ENCODE measurements around the gene CEP85L.
A peak's percentile ranks its signal among the peaks of the same experiment; 100 is the strongest.

The CEP85L gene

DNA sequence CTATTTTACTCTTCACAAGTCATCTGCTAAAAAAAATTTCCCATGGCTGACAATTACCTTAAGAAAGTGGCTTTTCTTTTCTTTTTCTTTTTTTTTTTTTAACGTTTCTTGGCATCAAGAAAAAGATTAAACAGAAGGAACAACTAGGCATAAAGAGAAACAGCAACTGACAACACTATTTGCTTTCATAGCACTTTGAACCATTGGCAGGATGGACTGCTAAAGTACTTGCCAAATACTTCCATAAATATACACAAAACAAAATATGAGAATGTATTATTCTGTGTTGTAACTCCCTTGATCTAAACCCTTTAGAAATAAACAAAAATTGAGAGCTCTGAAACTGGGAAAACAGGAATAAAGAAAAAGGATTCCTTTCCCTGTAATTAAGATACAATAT is 123.3 kb downstream of the CEP85L start:
- DNase-seq (ENCODE audit: low read depth in 1 of 2, low spot score in 1 of 2) = no peak
- TF ChIP-seq JUND (IDR thresholded peaks at IDR 0.05; ENCODE audit: low read depth) = no peak
- in situ Hi-C loops (cut with HindIII; ENCODE audit: low pct_unique_long_range_greater_than_20kb, low sequenced_read_pairs) = no loop called here

DNA sequence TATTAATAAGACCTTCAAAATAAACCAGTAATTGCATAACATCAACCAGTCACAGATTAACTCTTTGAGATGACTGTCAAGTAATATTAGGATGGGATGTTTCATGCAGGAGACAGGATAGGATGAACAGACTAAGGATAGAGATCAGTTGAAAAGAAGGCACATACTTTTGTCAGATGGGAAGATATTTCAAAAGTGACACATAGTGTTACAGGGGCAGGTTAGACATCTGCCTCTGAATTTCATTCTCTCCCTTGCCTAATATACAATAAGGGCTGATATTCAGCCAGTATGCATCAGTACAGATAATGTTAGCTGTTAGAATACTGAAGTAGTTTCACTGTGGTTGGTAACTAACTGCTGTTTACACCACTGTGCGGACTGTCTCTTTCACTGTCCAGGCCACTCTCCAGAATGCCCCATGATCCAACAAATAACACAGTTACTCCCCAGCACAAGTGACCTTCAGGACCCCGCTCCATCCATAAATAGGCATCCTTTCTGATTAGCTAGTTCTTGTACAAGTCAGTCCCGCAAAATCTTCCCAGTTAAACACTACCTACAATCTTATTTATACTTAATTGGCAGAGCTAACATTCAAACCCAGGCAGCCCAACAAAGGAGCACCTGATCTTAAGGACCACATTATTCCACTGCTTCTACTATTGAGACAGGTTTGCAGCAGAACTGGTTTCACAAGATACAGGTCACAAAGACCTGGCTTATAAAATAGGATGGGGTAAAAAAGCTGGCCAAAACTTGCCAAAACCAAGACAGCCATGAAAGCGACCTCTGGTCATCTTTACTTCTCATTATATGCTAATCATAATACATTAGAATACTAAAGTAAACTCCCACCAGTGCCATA is 125.2 kb downstream of the CEP85L start:
- in situ Hi-C loops (cut with HindIII; ENCODE audit: low pct_unique_long_range_greater_than_20kb, low sequenced_read_pairs) = no loop called here
- no peak for TF ChIP-seq JUND (IDR thresholded peaks at IDR 0.05; ENCODE audit: low read depth)
- peak in 1 of 2 experiments; percentile 54 for DNase-seq (ENCODE audit: low read depth in 1 of 2, low spot score in 1 of 2)

DNA sequence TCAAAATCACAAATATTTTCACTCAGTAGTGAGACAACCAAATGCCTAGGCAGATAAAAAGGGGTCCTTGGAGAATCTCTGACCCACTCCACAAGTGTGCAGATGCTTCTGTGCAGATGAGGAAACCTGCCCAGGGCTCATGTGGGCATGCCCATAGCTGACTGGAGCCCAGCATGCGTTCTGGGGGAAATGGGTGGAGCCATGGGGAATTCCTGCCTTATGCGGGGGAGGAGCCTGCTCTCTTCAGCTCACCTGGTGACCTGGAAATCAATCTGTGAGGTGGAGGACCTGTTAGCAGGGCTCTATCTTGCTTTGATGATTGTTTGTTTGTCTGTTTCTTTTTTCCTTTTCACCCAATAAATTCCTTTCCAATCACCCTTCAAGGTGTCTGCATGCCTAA is 126.7 kb downstream of the CEP85L start:
- in situ Hi-C loops (cut with HindIII; ENCODE audit: low pct_unique_long_range_greater_than_20kb, low sequenced_read_pairs) = no loop called here
- DNase-seq (ENCODE audit: low read depth in 1 of 2, low spot score in 1 of 2) = no peak

DNA sequence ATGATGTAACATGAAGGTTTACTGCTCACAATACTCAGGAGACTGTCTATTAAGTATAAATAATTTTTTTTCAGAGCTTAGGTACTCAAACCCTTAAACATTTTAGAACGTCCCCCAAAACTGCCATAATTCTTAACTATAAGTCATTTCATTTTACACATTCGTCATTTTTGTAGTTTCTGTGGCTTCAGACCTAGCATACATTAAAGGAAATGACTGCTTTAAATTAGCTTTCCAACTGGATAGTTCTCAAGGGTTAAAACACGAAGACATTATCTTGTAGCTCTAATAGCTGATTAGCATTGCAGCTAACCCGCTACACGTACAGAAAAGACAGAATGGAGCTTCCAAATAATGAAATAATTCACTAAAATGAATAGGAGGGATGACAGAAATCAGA is 128.2 kb downstream of the CEP85L start:
- no peak for DNase-seq (ENCODE audit: low read depth in 1 of 2, low spot score in 1 of 2)
- no peak for TF ChIP-seq JUND (IDR thresholded peaks at IDR 0.05; ENCODE audit: low read depth)
- in situ Hi-C loops (cut with HindIII; ENCODE audit: low pct_unique_long_range_greater_than_20kb, low sequenced_read_pairs) = no loop called here

More for the DNA sequence above, 126.7 kb downstream of the CEP85L start:
- TF ChIP-seq JUND (IDR thresholded peaks at IDR 0.05; ENCODE audit: low read depth) = no peak

DNA sequence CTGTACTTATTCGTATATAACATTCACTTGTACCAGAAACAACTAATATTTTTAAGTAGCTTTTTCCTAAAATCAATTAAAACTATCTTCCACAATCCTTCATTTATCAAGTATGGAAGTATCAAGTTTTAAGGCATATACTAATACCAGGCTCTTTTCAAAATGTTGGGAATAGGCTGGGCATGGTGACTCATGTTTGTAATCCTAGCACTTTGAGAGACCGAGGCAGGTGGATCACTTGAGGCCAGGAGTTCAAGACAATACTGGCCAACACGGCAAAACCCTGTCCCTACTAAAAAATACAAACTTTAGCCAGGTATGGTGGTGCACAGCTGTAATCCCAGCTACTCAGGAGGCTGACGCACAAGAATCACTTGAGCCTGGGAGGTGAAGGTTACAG is 129.0 kb downstream of the CEP85L start:
- in situ Hi-C loops (cut with HindIII; ENCODE audit: low pct_unique_long_range_greater_than_20kb, low sequenced_read_pairs) = no loop called here
- no peak for TF ChIP-seq JUND (IDR thresholded peaks at IDR 0.05; ENCODE audit: low read depth)
- no peak for DNase-seq (ENCODE audit: low read depth in 1 of 2, low spot score in 1 of 2)

DNA sequence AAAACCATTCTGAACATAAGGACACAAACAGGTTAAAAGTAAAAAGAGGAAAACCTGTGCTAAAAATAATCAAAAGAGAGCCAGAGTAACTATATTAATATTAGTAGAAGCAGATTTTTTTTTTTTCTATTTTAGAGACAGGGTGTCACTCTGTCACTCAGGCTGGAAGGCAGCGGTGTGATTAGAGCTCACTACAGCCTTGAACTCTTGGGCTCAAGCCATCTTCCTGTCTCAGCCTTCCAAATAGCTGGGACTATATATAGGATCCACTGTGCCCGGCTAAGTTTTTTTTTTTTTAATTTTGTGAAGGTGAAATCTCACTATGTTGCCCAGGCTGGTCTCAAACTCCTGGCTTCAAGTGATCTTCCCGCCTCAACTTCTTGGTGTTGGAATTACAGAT is 136.7 kb downstream of the CEP85L start:
- TF ChIP-seq JUND (IDR thresholded peaks at IDR 0.05; ENCODE audit: low read depth) = no peak
- no peak for DNase-seq (ENCODE audit: low read depth in 1 of 2, low spot score in 1 of 2)
- in situ Hi-C loops (cut with HindIII; ENCODE audit: low pct_unique_long_range_greater_than_20kb, low sequenced_read_pairs) = no loop called here

DNA sequence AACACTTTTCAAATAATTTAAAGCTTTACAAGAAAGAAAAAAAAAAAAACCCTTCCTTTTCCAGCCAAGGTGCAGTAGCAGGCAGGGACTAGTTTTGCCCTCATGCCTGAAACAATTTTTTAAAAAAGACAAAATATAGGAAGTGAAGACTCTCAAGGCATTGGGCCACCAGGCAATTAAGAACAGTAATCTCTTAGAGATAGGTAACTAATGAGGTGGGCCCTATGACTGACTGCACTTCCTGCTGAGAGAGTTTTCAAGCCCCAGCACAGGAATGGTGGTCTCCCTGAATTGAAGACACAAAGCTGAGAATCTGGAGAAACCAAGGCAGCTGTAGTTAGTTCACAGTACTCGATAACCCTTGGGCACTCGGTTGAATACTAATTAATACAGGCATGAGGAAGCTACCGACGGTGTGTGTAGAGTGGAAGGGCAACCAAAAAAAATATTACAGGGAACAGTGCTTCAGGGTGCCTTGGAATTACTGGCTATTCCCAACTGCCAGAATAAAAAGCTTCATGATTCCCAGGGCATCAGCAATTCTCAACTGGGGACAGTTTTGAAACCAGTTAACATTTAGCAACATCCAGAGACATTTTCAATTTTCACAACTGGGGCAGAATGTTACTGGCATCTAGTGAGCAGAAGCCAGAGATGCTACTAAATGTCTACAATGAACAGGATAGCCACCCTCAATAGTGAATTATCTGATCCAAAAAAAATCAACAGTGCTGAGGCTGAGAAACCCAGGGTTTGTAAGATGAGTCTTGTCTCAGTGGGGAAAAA is 139.3 kb downstream of the CEP85L start:
- in situ Hi-C loops (cut with HindIII; ENCODE audit: low pct_unique_long_range_greater_than_20kb, low sequenced_read_pairs) = no loop called here
- no peak for DNase-seq (ENCODE audit: low read depth in 1 of 2, low spot score in 1 of 2)
- no peak for TF ChIP-seq JUND (IDR thresholded peaks at IDR 0.05; ENCODE audit: low read depth)

DNA sequence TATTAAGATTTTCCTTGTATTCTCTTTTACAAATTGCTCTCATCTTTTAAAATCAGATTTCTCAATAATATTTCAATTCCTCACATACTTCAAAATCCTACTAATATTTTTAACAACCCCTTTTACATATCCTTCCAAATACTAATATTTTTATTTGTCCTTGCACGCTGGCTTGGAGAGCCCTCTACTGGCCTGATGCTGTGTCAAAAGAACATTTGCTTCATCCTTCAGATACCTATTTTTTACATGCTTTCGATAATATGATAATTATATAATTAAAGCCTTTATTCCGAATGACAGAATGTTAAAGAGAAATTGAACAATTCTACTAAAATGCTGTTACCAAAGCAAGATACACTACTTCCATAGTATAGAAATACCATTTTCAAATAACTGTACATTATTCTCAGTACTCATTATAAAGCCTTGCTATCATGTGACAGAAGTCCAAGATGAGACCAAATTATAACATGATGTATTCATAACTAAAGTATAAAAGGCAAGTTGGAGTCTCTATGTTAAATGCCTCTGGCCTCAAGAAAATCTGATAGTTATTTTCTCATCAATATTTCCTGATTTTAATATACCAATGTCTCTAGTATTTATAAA is 142.3 kb downstream of the CEP85L start:
- DNase-seq (ENCODE audit: low read depth in 1 of 2, low spot score in 1 of 2) = peak; percentile 5 to 46
- no peak for TF ChIP-seq JUND (IDR thresholded peaks at IDR 0.05; ENCODE audit: low read depth)
- in situ Hi-C loops (cut with HindIII; ENCODE audit: low pct_unique_long_range_greater_than_20kb, low sequenced_read_pairs) = no loop called here

DNA sequence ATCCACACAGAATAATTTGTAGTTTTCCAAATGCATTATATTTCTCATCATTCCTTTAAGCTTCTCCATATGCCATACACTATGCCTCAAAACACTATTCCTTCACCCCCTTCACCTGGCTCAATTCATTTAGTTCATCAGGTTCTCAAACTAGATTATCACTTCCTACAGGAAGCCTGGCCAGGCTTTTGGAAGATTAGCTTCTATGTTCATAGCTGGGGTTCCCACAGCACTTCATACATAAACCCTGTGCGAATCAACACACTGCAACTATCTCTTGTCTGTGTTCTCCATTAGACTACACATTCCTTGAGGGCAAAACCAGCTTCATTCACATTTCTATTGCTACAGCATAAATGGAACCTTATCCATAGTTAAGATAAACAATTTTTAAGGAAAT is 143.8 kb downstream of the CEP85L start:
- in situ Hi-C loops (cut with HindIII; ENCODE audit: low pct_unique_long_range_greater_than_20kb, low sequenced_read_pairs) = no loop called here
- no peak for TF ChIP-seq JUND (IDR thresholded peaks at IDR 0.05; ENCODE audit: low read depth)
- no peak for DNase-seq (ENCODE audit: low read depth in 1 of 2, low spot score in 1 of 2)

DNA sequence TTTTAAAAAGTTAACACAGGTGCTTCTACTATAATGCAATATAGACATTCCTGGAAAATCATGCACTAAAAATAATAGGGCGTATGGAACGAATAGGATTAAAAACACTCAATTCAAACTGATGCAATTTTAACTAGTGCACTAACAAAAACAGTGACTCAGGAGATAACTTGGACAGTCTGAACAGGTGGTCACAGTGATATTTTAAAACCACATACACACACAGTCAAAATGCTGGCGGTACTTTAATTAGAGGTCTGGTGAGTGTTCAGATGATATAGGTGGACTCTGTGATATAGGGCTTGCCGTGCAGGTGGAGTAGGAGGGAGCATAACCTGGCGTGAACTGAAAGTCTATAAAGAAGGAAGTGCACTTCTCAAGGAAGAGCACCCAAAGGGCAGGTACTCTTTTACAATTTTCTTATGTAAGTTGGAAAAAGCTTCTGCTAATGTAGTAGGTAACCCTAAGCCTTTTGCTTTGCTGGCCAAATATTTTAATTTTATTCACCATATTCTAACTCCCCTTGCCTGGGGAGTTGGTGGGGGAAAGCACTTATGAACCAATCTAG is 145.2 kb downstream of the CEP85L start:
- no peak for DNase-seq (ENCODE audit: low read depth in 1 of 2, low spot score in 1 of 2)
- in situ Hi-C loops (cut with HindIII; ENCODE audit: low pct_unique_long_range_greater_than_20kb, low sequenced_read_pairs) = no loop called here
- no peak for TF ChIP-seq JUND (IDR thresholded peaks at IDR 0.05; ENCODE audit: low read depth)

DNA sequence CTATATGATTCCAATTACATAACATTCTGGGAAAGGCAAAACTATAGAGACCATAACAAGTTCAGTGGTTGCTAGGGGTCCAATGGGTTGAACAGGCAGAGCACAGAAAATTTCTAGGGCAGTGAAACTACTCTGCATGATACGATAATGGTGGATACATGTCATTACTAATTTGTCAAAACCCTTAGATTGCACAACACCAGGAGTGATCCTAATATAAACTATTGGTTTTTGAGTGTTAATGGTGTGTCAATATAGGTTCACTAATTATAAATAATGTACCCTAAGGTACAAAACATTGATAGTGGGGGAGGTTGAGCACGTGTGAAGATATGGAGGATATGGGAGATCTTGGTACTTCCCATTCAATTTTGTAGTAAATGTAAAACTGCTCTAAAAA is 145.7 kb downstream of the CEP85L start:
- in situ Hi-C loops (cut with HindIII; ENCODE audit: low pct_unique_long_range_greater_than_20kb, low sequenced_read_pairs) = no loop called here
- no peak for TF ChIP-seq JUND (IDR thresholded peaks at IDR 0.05; ENCODE audit: low read depth)
- no peak for DNase-seq (ENCODE audit: low read depth in 1 of 2, low spot score in 1 of 2)

DNA sequence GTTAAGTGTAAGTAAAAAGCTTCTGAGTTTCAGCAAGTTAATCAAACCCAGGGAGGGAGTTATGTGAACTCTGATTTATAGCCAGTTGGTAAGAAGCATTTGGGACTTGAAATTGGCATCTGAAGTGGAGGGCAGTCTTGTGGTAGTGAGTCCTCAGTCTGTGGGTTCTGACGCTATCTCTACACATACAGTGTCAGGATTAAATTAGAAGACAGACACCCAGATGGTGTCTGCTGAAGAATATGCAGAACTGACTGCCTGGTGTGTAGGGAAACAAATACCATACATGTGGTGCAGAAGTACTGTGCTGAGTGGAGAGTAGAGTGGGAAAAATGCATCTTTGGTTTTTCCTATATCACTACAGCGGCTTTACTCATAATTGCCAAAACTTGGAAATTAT is 146.8 kb downstream of the CEP85L start:
- in situ Hi-C loops (cut with HindIII; ENCODE audit: low pct_unique_long_range_greater_than_20kb, low sequenced_read_pairs) = no loop called here
- no peak for TF ChIP-seq JUND (IDR thresholded peaks at IDR 0.05; ENCODE audit: low read depth)
- DNase-seq (ENCODE audit: low read depth in 1 of 2, low spot score in 1 of 2) = no peak
